BLaER1 (cell line): ENCODE measurements around the gene SLC12A8.

ENCODE experiments used
- H3K27ac ChIP-seq: shearing (Covaris generic); formaldehyde crosslinking; 2 replicates; pipeline ENCODE4 v1.8.1; 2022
- H3K27me3 ChIP-seq: shearing (Covaris generic); formaldehyde crosslinking; 2 replicates; pipeline ENCODE4 v1.8.1; 2022
- H3K36me3 ChIP-seq: shearing (Covaris generic); formaldehyde crosslinking; 2 replicates; pipeline ENCODE4 v1.8.1; 2022
- H3K4me1 ChIP-seq: shearing (Covaris generic); formaldehyde crosslinking; 2 replicates; pipeline ENCODE4 v1.8.1; 2022
- H3K4me2 ChIP-seq: shearing (Covaris generic); formaldehyde crosslinking; 2 replicates; pipeline ENCODE4 v1.8.1; 2022
- H3K4me3 ChIP-seq: shearing (Covaris generic); formaldehyde crosslinking; 2 replicates; pipeline ENCODE4 v1.8.1; 2022
- H3K9ac ChIP-seq: shearing (Covaris generic); formaldehyde crosslinking; 2 replicates; pipeline ENCODE4 v1.8.1; 2022
- H3K9me3 ChIP-seq: shearing (Covaris generic); formaldehyde crosslinking; 2 replicates; pipeline ENCODE4 v1.8.1; 2022
- H4K20me1 ChIP-seq: shearing (Covaris generic); formaldehyde crosslinking; 2 replicates; pipeline ENCODE4 v1.8.1; 2022
- Cebpa-rat ChIP-seq: shearing (Covaris generic); IDR thresholded peaks from 2 replicates; pipeline ENCODE4 v1.8.1; 2022

SLC12A8 gene, protein sequence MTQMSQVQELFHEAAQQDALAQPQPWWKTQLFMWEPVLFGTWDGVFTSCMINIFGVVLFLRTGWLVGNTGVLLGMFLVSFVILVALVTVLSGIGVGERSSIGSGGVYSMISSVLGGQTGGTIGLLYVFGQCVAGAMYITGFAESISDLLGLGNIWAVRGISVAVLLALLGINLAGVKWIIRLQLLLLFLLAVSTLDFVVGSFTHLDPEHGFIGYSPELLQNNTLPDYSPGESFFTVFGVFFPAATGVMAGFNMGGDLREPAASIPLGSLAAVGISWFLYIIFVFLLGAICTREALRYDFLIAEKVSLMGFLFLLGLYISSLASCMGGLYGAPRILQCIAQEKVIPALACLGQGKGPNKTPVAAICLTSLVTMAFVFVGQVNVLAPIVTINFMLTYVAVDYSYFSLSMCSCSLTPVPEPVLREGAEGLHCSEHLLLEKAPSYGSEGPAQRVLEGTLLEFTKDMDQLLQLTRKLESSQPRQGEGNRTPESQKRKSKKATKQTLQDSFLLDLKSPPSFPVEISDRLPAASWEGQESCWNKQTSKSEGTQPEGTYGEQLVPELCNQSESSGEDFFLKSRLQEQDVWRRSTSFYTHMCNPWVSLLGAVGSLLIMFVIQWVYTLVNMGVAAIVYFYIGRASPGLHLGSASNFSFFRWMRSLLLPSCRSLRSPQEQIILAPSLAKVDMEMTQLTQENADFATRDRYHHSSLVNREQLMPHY

DNA sequence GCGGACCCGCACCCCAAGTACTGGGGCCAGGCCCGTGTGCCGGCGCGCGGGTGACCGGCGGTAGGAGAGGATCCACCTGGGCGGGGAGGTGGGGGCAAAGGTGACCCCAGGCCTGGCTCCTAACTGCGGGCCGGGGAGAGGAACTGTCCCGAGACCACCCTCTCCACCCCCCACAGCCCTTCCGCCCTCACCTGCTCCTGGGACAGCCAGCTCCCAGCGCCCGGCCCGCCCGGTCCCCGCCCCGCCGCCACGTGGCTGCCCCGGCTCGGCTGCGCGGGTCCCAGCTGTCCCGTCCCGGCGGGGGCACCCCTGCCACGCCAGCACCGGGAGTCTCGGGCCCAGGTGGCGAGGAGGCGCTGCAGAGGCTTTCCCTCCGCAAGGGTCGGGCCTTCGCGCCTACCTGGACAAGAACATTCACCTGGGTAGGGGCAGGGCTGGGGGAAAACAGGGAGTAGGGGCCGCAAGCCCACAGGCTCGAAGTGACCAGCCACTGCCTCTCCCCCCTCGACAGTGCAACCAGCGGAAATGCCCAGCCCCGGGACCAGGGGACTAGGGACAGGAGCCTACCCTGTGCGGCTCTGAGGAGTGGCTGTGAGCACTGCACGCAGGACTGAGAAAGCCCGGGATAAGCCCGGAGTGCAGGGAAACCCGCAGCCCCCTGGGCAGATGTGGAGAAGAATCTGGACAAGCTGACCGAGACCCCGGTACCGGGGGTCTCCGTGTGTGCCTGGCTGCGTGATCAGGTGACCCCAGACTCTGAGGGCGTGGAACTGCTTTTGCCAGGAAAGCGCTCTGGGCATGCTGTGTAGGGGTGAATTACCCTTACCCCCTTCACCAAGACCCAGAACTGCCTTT lies at the start of gene SLC12A8:
Gene SLC12A8 (minus strand): TSS at position 240 of the 855 bp plus-strand sequence. CDS start 1,399 bp downstream, outside the sequence.
- Histone ChIP-seq H3K9ac (no peak within 1 kb of the TSS), H4K20me1 (no peaks in the 10 kb centered on the region), H3K9me3 (no peaks in the 10 kb centered on the region; the same call in 1 of the 2 replicates), H3K4me1 (no peaks in the 10 kb centered on the region), H3K36me3 (no peaks in the 10 kb centered on the region), H3K27ac (no peak within 1 kb of the TSS), H3K27me3 (peaks cover 31% of the 10 kb centered on the region), H3K4me3 (no peak within 1 kb of the TSS), H3K4me2 (no peak within 1 kb of the TSS)
- no peak for TF ChIP-seq Cebpa-rat

- H3K27me3 ChIP-seq, result no peaks in the 10 kb centered on the region
- no peak overlapping the region for H3K4me3 ChIP-seq
- H3K4me1 ChIP-seq, result peaks cover 13% of the 10 kb centered on the region
- no peak overlapping the region for H3K27ac ChIP-seq
- H3K36me3 ChIP-seq, result peaks cover 30% of the 10 kb centered on the region
- no peak for TF ChIP-seq Cebpa-rat
- no peak overlapping the region for H3K9ac ChIP-seq
- H4K20me1 ChIP-seq, result no peaks in the 10 kb centered on the region; the same call in 1 of the 2 replicates
- no peak overlapping the region for H3K4me2 ChIP-seq
- peaks cover 2% of the 10 kb centered on the region for H3K9me3 ChIP-seq
Measured at GRCh38 chr3:125262161-125262560, 49.6 kb upstream of the SLC12A8 start.

DNA sequence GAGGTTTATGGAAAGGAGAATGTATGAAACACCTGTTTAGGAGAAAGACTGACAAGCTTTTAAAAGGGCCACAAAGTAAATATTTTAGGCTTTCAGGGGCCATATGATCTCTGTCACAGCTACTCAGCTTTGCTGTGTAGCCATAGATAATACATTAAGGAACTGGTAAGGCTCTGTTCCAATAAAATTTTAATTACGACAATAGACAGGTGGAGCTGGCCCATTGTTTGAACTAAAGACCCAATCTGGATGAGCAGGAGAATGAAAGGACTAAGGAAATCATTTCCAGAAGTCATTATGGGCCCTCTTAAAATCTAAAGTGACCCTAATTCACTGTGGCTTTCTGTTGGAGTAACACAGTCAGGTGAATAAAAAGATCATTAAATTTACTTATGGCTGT lies 48.5 kb upstream of the SLC12A8 start:
- Histone ChIP-seq H3K27ac (no peak overlapping the region), H3K9ac (no peak overlapping the region), H3K27me3 (no peaks in the 10 kb centered on the region), H3K36me3 (peaks cover 38% of the 10 kb centered on the region), H3K4me3 (no peak overlapping the region), H3K4me1 (peaks cover 15% of the 10 kb centered on the region), H4K20me1 (no peaks in the 10 kb centered on the region; the same call in 1 of the 2 replicates), H3K4me2 (no peak overlapping the region), H3K9me3 (peaks cover 14% of the 10 kb centered on the region)
- no peak for TF ChIP-seq Cebpa-rat

DNA sequence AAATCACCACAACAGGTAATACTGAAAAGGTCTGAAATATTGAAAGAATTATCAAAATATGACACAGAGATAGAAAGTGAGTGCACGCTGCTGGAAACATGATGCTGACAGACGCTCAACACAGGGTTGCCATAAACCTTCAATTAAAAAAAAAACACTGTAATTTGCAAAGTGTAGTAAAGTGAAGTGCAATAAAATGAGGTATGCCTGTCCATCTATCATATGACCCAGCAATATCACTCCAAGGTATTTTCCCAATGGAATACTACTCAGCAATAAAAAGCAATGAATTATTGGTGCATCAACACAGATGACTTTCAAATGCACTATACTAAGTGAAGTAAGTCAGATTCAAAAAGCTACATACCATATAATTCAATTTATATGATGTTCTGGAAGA lies 47.6 kb upstream of the SLC12A8 start:
- peaks cover 21% of the 10 kb centered on the region for H3K9me3 ChIP-seq
- peaks cover 45% of the 10 kb centered on the region for H3K36me3 ChIP-seq
- H3K27me3 ChIP-seq, result no peaks in the 10 kb centered on the region
- H3K27ac ChIP-seq, result no peak overlapping the region
- no peak for TF ChIP-seq Cebpa-rat
- no peak overlapping the region for H3K4me3 ChIP-seq
- H3K9ac ChIP-seq, result no peak overlapping the region
- H3K4me2 ChIP-seq, result no peak overlapping the region
- H3K4me1 ChIP-seq, result peaks cover 15% of the 10 kb centered on the region
- H4K20me1 ChIP-seq, result no peaks in the 10 kb centered on the region

GRCh38 chr3:125257536-125257935 lies 45.0 kb upstream of the SLC12A8 start:
- Histone ChIP-seq H4K20me1 (no peaks in the 10 kb centered on the region), H3K4me1 (peaks cover 28% of the 10 kb centered on the region), H3K9me3 (peaks cover 21% of the 10 kb centered on the region), H3K9ac (no peak overlapping the region), H3K4me3 (no peak overlapping the region), H3K27me3 (no peaks in the 10 kb centered on the region), H3K27ac (0 out of 2 replicates have a peak overlapping the region, but pooled peaks have one; percentile 18), H3K4me2 (peak overlapping the region; percentile 29), H3K36me3 (peaks cover 36% of the 10 kb centered on the region)
- TF ChIP-seq Cebpa-rat, result no peak

- Histone ChIP-seq H3K9ac (no peak overlapping the region), H3K4me1 (peaks cover 28% of the 10 kb centered on the region), H4K20me1 (no peaks in the 10 kb centered on the region), H3K4me2 (no peak overlapping the region), H3K27ac (no peak overlapping the region), H3K27me3 (no peaks in the 10 kb centered on the region), H3K36me3 (peaks cover 42% of the 10 kb centered on the region), H3K9me3 (peaks cover 21% of the 10 kb centered on the region), H3K4me3 (no peak overlapping the region)
- no peak for TF ChIP-seq Cebpa-rat
Measured at GRCh38 chr3:125256675-125257074, 44.1 kb upstream of the SLC12A8 start.

GRCh38 chr3:125250973-125251372 lies 38.4 kb upstream of the SLC12A8 start:
- Histone ChIP-seq H3K27me3 (no peaks in the 10 kb centered on the region), H3K27ac (no peak overlapping the region), H4K20me1 (no peaks in the 10 kb centered on the region), H3K4me3 (no peak overlapping the region), H3K36me3 (peaks cover 41% of the 10 kb centered on the region), H3K4me1 (peaks cover 12% of the 10 kb centered on the region), H3K4me2 (no peak overlapping the region), H3K9me3 (peaks cover 12% of the 10 kb centered on the region), H3K9ac (no peak overlapping the region)
- TF ChIP-seq Cebpa-rat, result no peak

DNA sequence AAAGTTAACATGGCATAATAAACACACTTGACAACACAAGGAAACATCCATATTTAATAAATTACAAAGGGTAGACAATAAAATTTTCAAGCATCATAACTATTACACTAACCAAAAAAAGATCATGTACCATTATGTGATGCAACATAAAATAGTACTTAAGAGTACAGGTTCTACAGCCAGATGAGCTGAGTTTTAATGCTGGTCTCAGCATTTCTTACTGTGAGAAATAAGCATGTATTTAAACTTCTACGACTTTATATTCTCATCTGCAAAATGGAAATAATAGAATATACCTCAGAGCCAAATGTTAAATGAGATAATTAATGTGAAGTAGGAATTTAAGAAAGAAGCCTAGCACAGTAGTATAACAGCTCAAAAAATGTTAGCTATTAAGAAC lies 33.7 kb upstream of the SLC12A8 start:
- H4K20me1 ChIP-seq, result no peaks in the 10 kb centered on the region
- peaks cover 41% of the 10 kb centered on the region for H3K36me3 ChIP-seq
- H3K9ac ChIP-seq, result no peak overlapping the region
- H3K9me3 ChIP-seq, result peaks cover 6% of the 10 kb centered on the region; the same call in 1 of the 2 replicates
- no peaks in the 10 kb centered on the region for H3K4me1 ChIP-seq
- no peak overlapping the region for H3K27ac ChIP-seq
- H3K4me2 ChIP-seq, result no peak overlapping the region
- TF ChIP-seq Cebpa-rat, result no peak
- no peak overlapping the region for H3K4me3 ChIP-seq
- no peaks in the 10 kb centered on the region for H3K27me3 ChIP-seq

GRCh38 chr3:125245521-125245920 lies 33.0 kb upstream of the SLC12A8 start:
- Histone ChIP-seq H3K27ac (no peak overlapping the region), H3K4me1 (no peaks in the 10 kb centered on the region), H3K4me2 (no peak overlapping the region), H3K9me3 (peaks cover 6% of the 10 kb centered on the region; the same call in 1 of the 2 replicates), H3K9ac (no peak overlapping the region), H3K4me3 (no peak overlapping the region), H4K20me1 (no peaks in the 10 kb centered on the region), H3K27me3 (no peaks in the 10 kb centered on the region), H3K36me3 (peaks cover 38% of the 10 kb centered on the region)
- no peak for TF ChIP-seq Cebpa-rat
